Spleen (tissue), 11 donors: ENCODE data around the gene GRIK3. TPM values are rescaled to one million over a fixed set of nuclear protein-coding genes. Genes with fewer than 3 reads are reported as not detected.

ENCODE experiments used
- DNase-seq: peaks from one replicate; pipeline ENCODE4 v3.0.0-alpha.2; 2020
- H3K27ac ChIP-seq, 8 donors: fragments of 200-600 bp; sonication (generic) in 7 of 8; 1 replicate in 4 of 8; 2 replicates in 4 of 8; pipeline versions ENCODE4 v1.5.0 to v1.8.0; 2016 to 2021; ENCODE audit warnings: inconsistent platforms in 4 of 8, mild to moderate bottlenecking in 4 of 8, moderate library complexity in 1 of 8
- H3K27me3 ChIP-seq, 7 donors: fragments of 200-600 bp; sonication (generic) in 6 of 7; replicated peaks in 1 of 7; 1 replicate in 4 of 7; 2 replicates in 3 of 7; pipeline versions ENCODE4 v1.5.0 to v1.8.0; 2016 to 2021; ENCODE audit warnings: inconsistent platforms in 3 of 7, mild to moderate bottlenecking in 1 of 7
- H3K36me3 ChIP-seq, 6 donors: fragments of 200-600 bp; sonication (generic) in 5 of 6; 1 replicate in 4 of 6; 2 replicates in 2 of 6; pipeline versions ENCODE4 v1.5.0 to v1.8.0; 2016 to 2021; ENCODE audit warnings: inconsistent platforms in 2 of 6
- H3K4me1 ChIP-seq, 6 donors: fragments of 200-600 bp; sonication (generic) in 5 of 6; 1 replicate in 3 of 6; 2 replicates in 3 of 6; pipeline versions ENCODE4 v1.5.0 to v1.8.0; 2016 to 2021; ENCODE audit warnings: inconsistent platforms in 3 of 6
- H3K4me3 ChIP-seq, 8 donors: fragments of 200-600 bp; sonication (generic) in 7 of 8; 1 replicate in 4 of 8; 2 replicates in 4 of 8; pipeline versions ENCODE4 v1.5.0 to v1.8.0; 2016 to 2021; ENCODE audit warnings: inconsistent platforms in 4 of 8, mild to moderate bottlenecking in 4 of 8, moderate library complexity in 2 of 8
- H3K9me3 ChIP-seq, 8 donors: fragments of 200-600 bp; sonication (generic) in 7 of 8; 1 replicate in 4 of 8; 2 replicates in 4 of 8; pipeline versions ENCODE4 v1.5.0 to v1.8.0; 2016 to 2021; ENCODE audit warnings: inconsistent platforms in 4 of 8
- CTCF ChIP-seq, 11 experiments: fragments of 200-600 bp in 7 of 11; fragments of 450-650 bp in 4 of 11; sonication (generic) in 4 of 11; IDR thresholded peaks in 8 of 11; conservative IDR thresholded peaks in 3 of 11; 1 replicate in 7 of 11; 2 replicates in 4 of 11; pipeline versions ENCODE4 v1.4.0 to v1.8.0; 2016 to 2021; ENCODE audit warnings: antibody characterized with exemption in 11 of 11, inconsistent platforms in 4 of 11, mild to moderate bottlenecking in 1 of 11
- POLR2A ChIP-seq, 3 donors: fragments of 450-650 bp; IDR thresholded peaks; one replicate each; pipeline ENCODE4 v1.5.1; 2017; ENCODE audit warnings: antibody characterized with exemption in 3 of 3, mild to moderate bottlenecking in 1 of 3
- POLR2AphosphoS5 ChIP-seq, 3 donors: sonication (generic); formaldehyde crosslinking; IDR thresholded peaks; one replicate each; pipeline ENCODE4 v1.5.1; 2017; ENCODE audit warnings: antibody characterized with exemption in 3 of 3
- WGBS, 5 donors: extraction: QIAGEN DNeasy Blood & Tissue Kit in 3 of 5; methylation state at CpG; one replicate each; pipeline versions ENCODE4 v1.1.5 to v1.1.7; 2013 to 2018; 5-methylcytosine and 5-hydroxymethylcytosine counted together
- intact Hi-C: fragments of 100-400 bp; cut with DNase I; formaldehyde crosslinking; loops from one replicate; pipeline ENCODE4 v1.15.0; 2023; ENCODE audit warnings: low total_unique reads
- polyA plus RNA-seq, 3 donors: library from polyadenylated mRNA; stranded (reverse); fragments of 200-250 nt; gene quantifications; one replicate each; pipeline ENCODE4 v1.2.1, GENCODE V29; 2013
- total RNA-seq, 7 donors: library from RNA; depleted of rRNA in 3 of 7; stranded (reverse); fragments of >200 nt in 3 of 7; fragmentation: NEBNext Ultra II Directional in 4 of 7; extraction: Animal tissue kit (Norgen Biotek cat#: 25700) in 4 of 7; gene quantifications; one replicate each; pipeline versions ENCODE4 v1.1.0 to v1.2.1, GENCODE V29; 2016 to 2021
- donor health status: healthy with polysubstance abuse.
- donor health status: DM: no; HTN: no; CAD: no; lungs with moderate emphysema.
- donor health status: DM: no; HTN: no; CAD: no.
- donor health status: Bipolar disorder and iron deficiency.
- donor health status: healthy.
- donor health status: DM: no; HTN: no; CAD: no.
- donor health status: DM: yes; HTN: yes; CAD: no.

GRIK3 gene
- total and polyA plus RNA-seq, 10 donors: 0.09 to 0.74 (median 0.19) TPM

DNA sequence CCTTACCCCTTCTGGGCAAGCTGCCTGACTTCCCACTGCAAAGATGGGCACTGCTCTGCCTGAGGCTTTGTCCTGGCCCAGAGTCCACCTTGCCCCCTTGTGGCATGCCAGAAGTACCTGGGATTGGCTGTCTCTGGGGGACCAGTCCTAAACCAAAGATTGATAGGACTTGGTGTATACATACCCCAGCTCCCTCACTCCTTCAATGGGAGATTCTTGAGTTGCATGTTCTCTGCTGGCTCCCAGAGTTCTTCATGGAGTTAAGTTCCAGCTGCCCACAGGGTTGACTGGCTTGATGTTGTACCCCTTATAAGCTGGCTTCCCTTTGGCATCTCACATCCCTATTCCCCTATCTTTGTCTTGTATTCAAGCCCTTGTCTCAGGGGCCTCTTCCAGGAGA lies 244.8 kb downstream of the GRIK3 start:
- no peaks in the 10 kb centered on the region for H3K9me3 ChIP-seq
- H3K27ac ChIP-seq: no peak overlapping the region
- H3K36me3 ChIP-seq: no peaks in the 10 kb centered on the region
- no peaks in the 10 kb centered on the region for H3K4me1 ChIP-seq
- H3K27me3 ChIP-seq: peaks cover 0 to 82% (median 14%) of the 10 kb centered on the region in 7 donors
- no peak overlapping the region for H3K4me3 ChIP-seq
- intact Hi-C loops: no loop called here
- no peak for DNase-seq
- TF ChIP-seq POLR2AphosphoS5 (IDR thresholded peaks at IDR 0.05) (no peak), CTCF (IDR thresholded peaks at IDR 0.05 in 8 of 11, conservative IDR thresholded peaks at IDR 0.05 in 3 of 11) (no peak), POLR2A (IDR thresholded peaks at IDR 0.05) (no peak)

GRCh38 chr1:36787312-36787913 lies 246.9 kb downstream of the GRIK3 start:
- Histone ChIP-seq H3K36me3 (no peaks in the 10 kb centered on the region), H3K27me3 (peaks cover 0 to 91% (median 14%) of the 10 kb centered on the region in 7 donors), H3K4me1 (no peaks in the 10 kb centered on the region), H3K27ac (no peak overlapping the region), H3K9me3 (no peaks in the 10 kb centered on the region), H3K4me3 (no peak overlapping the region)
- TF ChIP-seq POLR2AphosphoS5 (IDR thresholded peaks at IDR 0.05) (no peak), CTCF (IDR thresholded peaks at IDR 0.05 in 8 of 11, conservative IDR thresholded peaks at IDR 0.05 in 3 of 11) (no peak), POLR2A (IDR thresholded peaks at IDR 0.05) (no peak)
- DNase-seq: no peak
- intact Hi-C loops: no loop called here
- WGBS, 5 donors: 38 to 49% (median 43%) methylated on average over 6 to 12 of the region's 12 CpGs

DNA sequence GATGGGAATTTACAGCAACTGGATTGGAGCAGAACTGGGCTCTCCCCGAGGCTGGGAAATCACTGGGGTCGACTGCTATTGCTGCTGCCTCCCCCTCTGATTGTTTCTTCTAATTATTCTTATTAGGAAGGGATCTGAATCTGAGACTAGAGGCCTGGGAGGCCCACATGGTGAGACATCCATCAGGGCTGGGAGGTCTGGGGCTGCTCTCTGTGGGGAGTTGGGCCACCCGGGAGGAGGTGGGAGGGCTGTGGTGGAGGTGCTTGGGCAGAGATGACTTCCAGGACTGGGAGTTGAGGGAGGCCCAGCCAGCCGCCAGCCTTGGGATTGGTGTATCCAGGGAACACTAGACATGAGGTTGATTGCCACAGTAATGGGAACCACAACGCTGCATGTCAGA lies 247.9 kb downstream of the GRIK3 start:
- DNase-seq: no peak
- intact Hi-C loops: no loop called here
- H3K4me3 ChIP-seq: no peak overlapping the region
- no peaks in the 10 kb centered on the region for H3K36me3 ChIP-seq
- 72 to 84% (median 74%) methylated on average over 3 to 5 of the region's 5 CpGs for WGBS, 5 donors
- H3K9me3 ChIP-seq: no peaks in the 10 kb centered on the region
- peaks cover 0 to 88% (median 14%) of the 10 kb centered on the region in 7 donors for H3K27me3 ChIP-seq
- H3K27ac ChIP-seq: no peak overlapping the region
- TF ChIP-seq POLR2AphosphoS5 (IDR thresholded peaks at IDR 0.05): no peak
- TF ChIP-seq POLR2A (IDR thresholded peaks at IDR 0.05): no peak
- no peak for TF ChIP-seq CTCF (IDR thresholded peaks at IDR 0.05 in 8 of 11, conservative IDR thresholded peaks at IDR 0.05 in 3 of 11)
- no peaks in the 10 kb centered on the region for H3K4me1 ChIP-seq

GRCh38 chr1:36784147-36784859 lies 250.0 kb downstream of the GRIK3 start:
- Histone ChIP-seq H3K4me3 (no peak overlapping the region), H3K27me3 (peaks cover 0 to 74% (median 6%) of the 10 kb centered on the region in 7 donors), H3K27ac (no peak overlapping the region), H3K9me3 (no peaks in the 10 kb centered on the region), H3K4me1 (no peaks in the 10 kb centered on the region), H3K36me3 (no peaks in the 10 kb centered on the region)
- no peak for TF ChIP-seq POLR2A (IDR thresholded peaks at IDR 0.05)
- TF ChIP-seq CTCF (IDR thresholded peaks at IDR 0.05 in 8 of 11, conservative IDR thresholded peaks at IDR 0.05 in 3 of 11): no peak
- TF ChIP-seq POLR2AphosphoS5 (IDR thresholded peaks at IDR 0.05): no peak
- WGBS, 5 donors: 57 to 75% (median 63%) methylated on average over 9 of the region's 9 CpGs
- DNase-seq: no peak
- intact Hi-C loops: no loop called here
